ENCODE measurements around the gene DCLRE1B. TPM values are rescaled to one million over a fixed set of nuclear protein-coding genes. Genes with fewer than 3 reads are reported as not detected.

DCLRE1B gene
- total RNA-seq, 1 donor from 2014 or later, result 5.3 TPM

DNA sequence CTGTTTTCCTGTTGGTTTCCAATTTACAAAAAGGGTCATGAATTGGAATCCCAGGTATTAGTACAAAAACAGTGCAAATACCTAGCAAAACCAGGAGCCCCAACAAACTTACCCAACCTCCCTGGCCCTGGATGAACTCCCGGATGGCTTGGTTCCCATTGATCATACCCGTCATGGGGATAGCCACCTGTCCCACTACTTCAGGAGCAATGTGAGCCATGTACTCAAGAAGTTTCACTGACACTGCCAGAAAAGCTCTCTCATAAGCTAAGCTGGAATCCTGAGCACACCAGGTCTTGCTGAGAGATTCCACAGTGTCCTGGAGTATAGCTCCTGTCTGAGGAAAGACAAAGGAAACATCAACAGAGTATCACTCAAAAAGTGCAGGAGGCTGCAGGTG lies 23.5 kb upstream of the DCLRE1B start:
- DNase-seq (ENCODE audit: low spot score), result no peak
- no peak for ATAC-seq
- intact Hi-C loops (cut with DNase I), result no loop called here

DNA sequence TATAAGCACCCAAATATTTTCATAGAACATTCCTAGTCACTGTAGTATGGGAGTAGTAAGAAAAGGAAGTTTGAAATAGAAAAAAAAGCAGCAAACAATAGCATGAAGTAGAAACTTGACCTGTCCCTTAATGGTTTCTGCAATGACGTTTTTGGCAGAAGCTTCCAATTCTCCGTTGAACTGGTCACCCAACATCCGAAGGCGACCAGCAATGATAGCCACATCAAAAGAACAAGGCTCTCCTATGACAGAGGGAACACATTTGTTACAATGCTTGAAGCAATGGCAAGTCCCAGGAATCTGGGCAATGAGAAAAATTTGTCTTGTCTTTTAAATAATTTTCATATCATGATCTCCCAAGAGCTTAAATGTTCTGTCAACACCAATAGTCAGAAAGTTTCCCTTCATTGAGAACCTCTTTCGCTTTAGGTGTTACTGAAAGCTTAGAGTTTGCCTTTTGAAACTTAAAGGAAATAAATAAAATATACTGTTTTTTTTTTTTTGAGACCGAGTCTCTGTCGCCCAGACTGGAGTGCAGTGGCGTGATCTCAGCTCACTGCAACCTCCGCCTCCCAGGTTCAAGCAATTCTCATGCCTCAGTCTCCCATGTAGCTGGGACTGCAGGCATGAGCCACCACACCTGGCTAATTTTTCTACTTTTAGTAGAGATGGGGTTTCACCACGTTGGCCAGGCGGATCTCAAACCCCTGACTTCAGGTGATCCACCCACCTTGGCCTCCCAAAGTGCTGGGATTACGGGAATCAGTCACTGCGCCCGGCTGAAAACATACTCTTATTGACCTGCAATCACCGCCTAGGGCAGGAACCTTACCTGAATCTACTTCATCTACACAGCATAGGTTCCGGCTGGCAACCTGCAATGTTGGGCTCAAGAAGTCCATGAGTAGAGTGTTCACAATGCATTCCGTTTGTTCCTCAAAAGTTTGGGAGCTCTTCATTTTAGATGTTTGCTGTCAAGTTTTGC lies 18.4 kb upstream of the DCLRE1B start:
- intact Hi-C loops (cut with DNase I), result no loop called here
- no peak for DNase-seq (ENCODE audit: low spot score)
- no peak for ATAC-seq

DNA sequence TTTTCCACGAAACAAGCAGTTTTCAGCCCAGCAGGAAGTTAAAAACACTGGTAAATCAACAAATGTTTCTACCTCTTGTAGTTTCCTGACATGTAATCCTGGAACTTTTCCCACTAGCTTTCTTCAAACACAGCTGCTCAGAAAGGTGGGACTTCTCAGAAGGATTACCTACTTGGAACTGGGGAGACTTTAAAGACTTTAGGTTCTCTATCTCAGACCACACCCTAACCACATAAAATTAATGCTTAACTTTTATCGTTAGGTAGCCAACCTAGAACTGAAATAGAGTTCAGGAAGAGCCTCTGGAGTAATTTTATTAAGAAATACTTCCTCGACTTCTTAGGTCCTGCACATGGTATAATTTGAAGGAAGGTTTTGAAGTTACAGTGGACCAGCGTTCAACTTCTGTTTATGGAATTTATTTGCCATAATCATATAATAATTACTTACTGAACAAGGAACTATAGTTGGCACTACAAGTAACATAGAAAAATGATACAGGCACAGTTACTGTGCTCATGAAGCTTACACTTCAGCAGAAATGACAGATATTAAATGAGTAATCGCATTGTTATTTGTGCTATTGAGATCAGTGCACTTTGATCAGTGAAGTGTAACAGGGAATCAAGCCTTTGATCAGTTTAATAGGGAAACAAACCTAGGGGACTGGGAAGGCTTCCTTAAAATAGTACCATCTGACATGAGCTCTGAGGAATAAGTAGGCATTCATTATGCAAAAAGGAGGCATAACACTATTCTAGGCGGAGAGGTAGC lies 17.5 kb upstream of the DCLRE1B start, which contains the start of gene BCL2L15:
Gene BCL2L15, minus strand, starts transcription at position 180 of the 774 bp plus-strand sequence. CDS start 206 bp downstream, outside the sequence.
- intact Hi-C loops (cut with DNase I), result no loop called here
- DNase-seq (ENCODE audit: low spot score) (no peak), ATAC-seq (no peak)

- no peak for ATAC-seq
- intact Hi-C loops (cut with DNase I), result no loop called here
- no peak for DNase-seq (ENCODE audit: low spot score)
Measured at GRCh38 chr1:113890816-113891215, 14.3 kb upstream of the DCLRE1B start.

GRCh38 chr1:113891631-113892220 lies 13.4 kb upstream of the DCLRE1B start:
- ATAC-seq (no peak), DNase-seq (ENCODE audit: low spot score) (no peak)
- intact Hi-C loops (cut with DNase I), result no loop called here

DNA sequence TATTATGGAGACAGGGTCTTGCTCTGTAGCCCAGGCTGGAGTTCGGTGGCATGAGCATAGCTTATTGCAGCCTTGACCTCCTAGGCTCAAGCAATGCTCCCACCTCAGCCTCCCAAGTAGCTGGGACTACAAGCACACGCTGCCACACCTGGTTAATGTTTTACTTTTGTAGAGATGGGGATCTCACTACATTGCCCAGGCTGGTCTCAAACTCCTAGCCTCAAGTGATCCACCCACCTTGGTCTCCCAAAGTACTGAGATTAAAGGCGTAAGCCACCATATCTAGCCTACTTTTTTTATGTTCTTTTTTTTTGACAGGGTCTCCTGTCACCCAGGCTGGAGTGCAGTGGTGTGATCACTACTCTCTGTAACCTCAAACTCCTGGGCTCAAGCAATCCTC lies 11.9 kb upstream of the DCLRE1B start:
- ATAC-seq, result no peak
- intact Hi-C loops (cut with DNase I), result no loop called here
- DNase-seq (ENCODE audit: low spot score), result no peak

DNA sequence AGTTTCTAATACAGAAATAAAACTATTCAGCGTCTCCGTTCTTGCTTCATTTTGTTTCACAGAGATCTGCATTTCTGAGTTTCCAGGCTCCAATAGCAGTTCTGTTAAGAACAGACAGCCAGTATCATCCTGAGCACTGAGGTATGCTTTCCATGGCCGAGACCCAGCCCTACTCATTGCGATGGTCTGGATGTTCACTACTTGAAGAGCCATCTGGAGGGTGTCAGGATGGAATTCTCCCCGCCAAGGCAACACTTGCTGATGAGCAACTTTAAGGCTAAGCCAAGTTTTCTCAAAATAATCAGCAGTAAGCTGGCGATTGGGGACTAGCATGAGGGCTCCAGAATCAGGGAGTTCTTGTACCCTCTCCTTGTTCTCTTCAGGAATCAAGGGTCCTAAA lies 10.0 kb upstream of the DCLRE1B start:
- intact Hi-C loops (cut with DNase I), result no loop called here
- ATAC-seq (no peak), DNase-seq (ENCODE audit: low spot score) (no peak)

- no peak for ATAC-seq
- DNase-seq (ENCODE audit: low spot score), result no peak
- intact Hi-C loops (cut with DNase I), result no loop called here
Measured at GRCh38 chr1:113895961-113896360, 9.2 kb upstream of the DCLRE1B start.

GRCh38 chr1:113898241-113898814 lies 6.8 kb upstream of the DCLRE1B start:
- intact Hi-C loops (cut with DNase I), result no loop called here
- ATAC-seq, result no peak

GRCh38 chr1:113899111-113899510 lies 6.0 kb upstream of the DCLRE1B start:
- DNase-seq (ENCODE audit: low spot score) (no peak), ATAC-seq (no peak)
- intact Hi-C loops (cut with DNase I), result no loop called here

More at GRCh38 chr1:113898241-113898814, 6.8 kb upstream of the DCLRE1B start:
- DNase-seq (ENCODE audit: low spot score), result no peak

GRCh38 chr1:113901191-113901590 lies 3.9 kb upstream of the DCLRE1B start:
- intact Hi-C loops (cut with DNase I), result no loop called here
- no peak for ATAC-seq

GRCh38 chr1:113903501-113904292 lies 1.4 kb upstream of the DCLRE1B start:
- intact Hi-C loops (cut with DNase I), result no loop called here
- DNase-seq (ENCODE audit: low spot score) (no peak), ATAC-seq (no peak)

More at GRCh38 chr1:113901191-113901590, 3.9 kb upstream of the DCLRE1B start:
- DNase-seq (ENCODE audit: low spot score), result no peak

DNA sequence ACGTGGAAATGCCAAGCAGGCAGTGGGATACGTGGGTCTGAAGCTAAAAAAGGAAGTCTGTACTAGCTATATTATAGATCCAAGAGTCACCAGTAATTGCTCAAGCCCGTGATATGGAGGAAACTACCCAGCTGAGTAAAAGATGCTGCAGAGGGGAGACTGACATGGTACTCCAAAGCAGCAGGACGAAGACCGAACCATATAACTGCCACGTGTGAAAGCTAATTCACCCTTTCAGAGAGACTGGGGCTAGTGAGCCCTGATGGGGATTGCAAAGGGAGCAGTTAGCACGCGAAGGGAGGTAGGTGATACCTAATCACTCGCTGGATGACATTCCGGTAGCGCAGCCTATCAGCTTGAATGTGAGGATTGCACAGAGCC lies 843 bp upstream of the DCLRE1B start:
- ATAC-seq (no peak), DNase-seq (ENCODE audit: low spot score) (no peak)
- intact Hi-C loops (cut with DNase I), result no loop called here

DNA sequence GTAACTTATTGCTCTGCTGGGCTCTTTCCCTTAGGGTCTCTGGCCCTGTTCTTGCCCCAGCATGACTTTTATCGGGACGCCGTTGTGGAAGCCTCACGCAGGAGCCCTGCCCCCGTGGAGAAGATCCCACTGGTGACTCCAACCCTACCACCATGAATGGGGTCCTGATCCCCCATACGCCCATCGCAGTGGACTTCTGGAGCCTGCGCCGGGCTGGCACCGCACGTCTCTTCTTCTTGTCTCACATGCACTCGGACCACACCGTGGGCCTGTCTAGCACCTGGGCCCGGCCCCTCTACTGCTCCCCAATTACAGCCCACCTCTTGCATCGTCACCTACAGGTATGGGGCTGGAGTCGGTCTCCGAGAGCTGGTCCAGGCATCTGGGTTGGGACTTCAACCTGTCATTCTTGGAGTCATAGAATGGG lies 322 bp downstream of the DCLRE1B start:
- no peak for DNase-seq (ENCODE audit: low spot score)
- peak; percentile 0 for ATAC-seq
- intact Hi-C loops (cut with DNase I), result loop anchor here (5.0 kb wide), 1 partner anchor 1098 kb away; no protein-coding TSS in a partner anchor

DNA sequence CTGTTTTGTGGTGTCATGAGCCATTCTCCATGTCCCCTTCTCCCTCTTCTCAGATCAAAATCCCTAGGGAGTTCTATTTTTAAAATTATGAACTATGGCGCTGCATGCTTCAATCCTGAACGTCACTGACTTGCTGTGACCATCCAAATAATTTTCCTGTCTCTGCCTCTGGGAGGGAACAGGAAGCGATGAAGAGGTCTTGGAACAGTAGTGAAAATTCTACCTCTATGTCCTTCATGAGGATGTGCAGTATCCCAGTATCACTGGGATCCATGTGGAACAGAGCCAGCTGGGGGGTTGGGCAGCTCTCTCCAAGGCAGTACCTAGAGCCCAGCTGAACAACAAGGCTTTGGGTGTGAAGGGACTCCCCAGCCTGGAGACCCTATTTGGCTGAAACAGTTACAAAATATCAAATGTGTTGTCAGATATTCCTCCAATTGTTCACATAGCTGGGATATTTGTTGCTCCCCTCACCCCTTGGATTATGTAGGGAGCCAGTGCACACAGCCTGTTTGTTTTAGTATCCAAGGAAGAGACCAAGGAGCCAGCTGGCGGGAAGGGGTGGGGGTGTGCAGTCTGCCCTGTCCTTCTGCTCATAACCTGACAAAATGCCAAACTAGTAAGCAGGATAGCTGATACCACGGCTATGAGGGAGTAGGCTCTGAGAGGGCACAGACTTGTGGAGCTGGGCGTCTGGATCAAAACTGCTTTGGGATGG lies 7.6 kb downstream of the DCLRE1B start:
- intact Hi-C loops (cut with DNase I), result no loop called here
- ATAC-seq, result no peak
- DNase-seq (ENCODE audit: low spot score), result no peak

GRCh38 chr1:113913312-113913668 lies 8.2 kb downstream of the DCLRE1B start:
- intact Hi-C loops (cut with DNase I), result no loop called here
- DNase-seq (ENCODE audit: low spot score) (no peak), ATAC-seq (no peak)

DNA sequence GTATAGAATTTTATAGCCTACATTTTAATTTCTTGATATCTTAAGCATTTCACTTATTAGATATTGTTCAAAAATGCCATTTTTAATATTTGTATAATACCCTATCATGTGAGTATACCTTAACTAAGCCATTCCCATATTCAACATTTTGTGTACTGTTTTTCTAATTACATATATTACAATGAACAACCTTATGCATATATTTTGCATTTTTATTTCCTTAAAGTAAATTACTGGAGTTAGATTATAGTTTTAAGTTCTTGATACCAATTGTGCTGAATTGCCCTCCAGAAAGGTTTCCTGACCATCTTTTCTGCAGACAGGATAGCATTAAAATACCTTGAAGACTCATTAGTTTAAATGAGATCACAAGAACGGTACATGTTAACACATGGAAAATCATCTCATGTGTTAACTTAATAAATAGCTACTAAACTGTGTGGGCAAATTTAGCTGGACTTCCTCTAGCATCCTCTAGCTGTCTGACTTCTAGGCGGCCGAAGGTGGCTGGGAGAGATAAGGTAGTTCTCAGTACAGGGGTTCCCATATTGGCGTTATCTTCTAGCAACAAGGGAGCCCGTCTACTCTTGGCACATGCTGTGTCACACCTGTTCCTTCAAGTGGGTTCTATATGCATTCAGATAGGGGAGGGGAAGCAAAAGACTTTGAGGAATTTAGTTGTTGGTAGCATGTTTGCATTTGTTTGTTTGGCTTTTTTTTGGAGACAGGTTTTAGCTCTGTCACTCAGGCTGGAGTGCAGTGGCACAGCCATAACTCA lies 8.9 kb downstream of the DCLRE1B start:
- DNase-seq (ENCODE audit: low spot score), result no peak
- intact Hi-C loops (cut with DNase I), result no loop called here

More for the DNA sequence above, 8.9 kb downstream of the DCLRE1B start:
- ATAC-seq, result no peak
